NCI-H2196 treated with DMSO at 0.1 percent for 48 hours (cell line): ENCODE measurements around the gene FGF22.
"Not testable (repeated sequence)": the region's sequence is repeated elsewhere in the genome, so short reads cannot be mapped to it uniquely, and the experiment has no call there.

ENCODE experiments used
- DNase-seq: peaks from one replicate; lab custom pipeline; 2025; ENCODE audit not compliant: unreplicated experiment; lab: John Stamatoyannopoulos, UW

FGF22 gene

DNA sequence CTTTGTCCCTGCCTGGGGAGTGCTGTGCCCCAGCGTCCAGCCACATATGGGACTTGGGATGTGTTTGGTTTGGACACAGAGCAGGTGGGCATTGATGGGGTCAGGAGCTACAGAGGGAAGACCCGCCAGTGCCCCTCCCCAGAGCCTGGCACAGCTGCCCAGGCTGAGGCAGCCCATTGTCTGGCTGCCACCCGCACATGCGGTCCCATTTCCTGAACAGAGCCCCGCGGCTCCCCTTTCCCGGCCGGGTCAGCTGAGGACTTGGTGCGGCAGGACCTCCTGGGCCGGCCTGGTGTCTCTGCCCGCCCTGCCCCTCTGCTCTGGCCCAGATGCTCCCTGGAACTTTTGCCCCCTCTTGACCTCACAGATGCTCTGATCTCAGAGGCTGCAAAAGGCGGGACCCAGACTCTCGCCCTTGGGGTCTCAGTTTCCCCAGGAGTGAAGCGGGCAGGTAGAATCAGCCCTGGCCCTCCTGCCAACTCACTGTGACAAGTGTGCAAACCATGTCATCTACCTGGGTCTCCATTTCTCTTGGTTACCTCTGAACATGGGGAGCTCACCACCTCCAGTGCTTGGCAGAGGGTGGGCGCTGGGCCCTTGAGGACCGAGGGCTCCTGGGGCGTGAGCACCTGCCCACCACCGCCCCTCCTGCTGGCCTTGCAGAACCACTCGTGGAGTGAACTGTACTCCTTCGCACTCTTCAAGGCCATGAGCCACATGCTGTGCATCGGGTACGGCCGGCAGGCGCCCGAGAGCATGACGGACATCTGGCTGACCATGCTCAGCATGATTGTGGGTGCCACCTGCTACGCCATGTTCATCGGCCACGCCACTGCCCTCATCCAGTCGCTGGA lies 32.2 kb upstream of the FGF22 start:
- no peak for DNase-seq

DNA sequence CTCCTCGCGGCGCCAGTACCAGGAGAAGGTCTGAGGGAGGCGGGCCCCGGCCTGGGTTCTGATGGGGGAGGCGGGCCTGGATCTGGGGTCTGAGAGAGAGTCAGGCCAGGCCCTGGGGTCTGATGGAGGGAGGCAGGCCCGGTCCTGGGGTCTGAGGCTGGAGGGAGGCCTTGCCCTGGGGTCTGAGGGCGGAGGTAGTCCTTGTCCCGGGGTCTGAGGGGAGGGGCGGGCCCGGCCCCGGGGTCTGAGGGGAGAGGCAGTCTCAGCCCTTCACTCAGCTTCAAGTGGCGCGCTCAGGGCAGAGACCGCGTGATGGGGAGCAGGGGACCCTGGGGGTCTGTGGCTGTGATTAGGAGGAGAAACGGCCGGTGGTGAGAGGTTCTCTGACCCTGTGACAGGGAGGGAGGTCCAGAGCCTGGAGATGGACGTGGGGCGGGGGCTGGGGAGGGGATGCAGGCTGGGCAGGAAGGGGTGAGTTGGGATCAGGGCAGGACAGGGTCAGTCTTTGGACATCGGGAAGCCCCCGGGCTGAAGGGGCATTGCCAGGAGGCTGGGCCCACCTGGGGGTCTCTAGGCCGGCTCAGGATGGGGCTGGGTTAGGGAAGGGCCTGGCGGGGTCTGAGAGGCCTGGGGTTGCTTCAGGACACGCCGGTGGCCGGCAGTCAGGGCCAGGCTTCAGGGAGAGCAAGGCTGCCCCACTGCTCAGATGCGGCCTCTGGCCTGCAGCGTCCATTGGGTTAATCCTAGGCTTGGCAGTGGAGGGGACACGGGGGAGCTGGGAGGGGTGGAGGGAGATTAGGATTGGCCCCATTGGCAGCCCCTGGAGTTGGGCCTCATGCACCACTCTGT lies 31.3 kb upstream of the FGF22 start:
- no peak for DNase-seq

DNA sequence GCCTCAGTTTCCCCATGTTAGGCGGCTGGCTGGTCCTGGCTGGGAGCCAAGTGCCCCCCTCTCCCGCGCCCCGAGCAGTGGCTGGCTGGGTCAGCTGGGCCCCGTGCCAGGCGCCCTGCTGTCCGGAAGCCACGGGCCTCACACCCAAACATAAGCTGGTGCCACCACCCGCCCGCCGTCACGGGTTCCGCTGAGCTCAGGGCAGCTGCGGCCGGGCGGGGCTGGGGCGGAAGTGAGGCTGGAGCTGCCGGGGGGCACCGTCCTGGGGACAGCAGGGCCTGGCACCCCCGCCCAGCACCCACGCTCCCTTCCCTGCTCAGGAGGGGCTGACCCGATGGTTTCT lies 30.7 kb upstream of the FGF22 start:
- no peak for DNase-seq

DNA sequence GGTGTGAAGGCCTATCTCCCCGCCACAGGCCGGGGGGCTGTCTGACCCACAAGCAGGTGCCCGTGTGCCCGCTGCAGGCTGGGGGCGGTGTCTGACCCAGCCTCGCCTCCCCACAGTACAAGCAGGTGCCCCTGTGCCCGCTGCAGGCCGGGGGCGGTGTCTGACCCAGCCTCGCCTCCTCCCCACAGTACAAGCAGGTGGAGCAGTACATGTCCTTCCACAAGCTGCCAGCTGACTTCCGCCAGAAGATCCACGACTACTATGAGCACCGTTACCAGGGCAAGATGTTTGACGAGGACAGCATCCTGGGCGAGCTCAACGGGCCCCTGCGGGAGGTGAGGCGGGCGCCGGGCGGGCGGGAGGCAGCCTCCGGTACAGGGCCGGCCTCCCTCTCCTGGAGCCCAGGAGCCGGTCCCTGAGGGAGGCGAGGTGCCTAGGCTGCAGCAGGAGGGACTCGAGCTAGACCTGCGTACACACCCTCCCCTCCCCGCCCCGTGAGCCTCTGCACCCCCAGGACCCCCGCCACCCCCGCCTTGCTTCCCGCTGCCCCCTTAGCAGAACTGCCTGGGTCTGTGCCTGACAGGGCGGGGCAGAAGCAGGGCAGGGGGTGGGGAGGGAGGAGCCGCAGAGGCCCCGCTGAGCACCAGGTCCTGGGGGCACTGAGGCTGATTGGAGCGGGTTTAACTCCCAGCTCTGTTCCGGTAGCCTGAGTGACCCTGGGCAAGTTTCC lies 29.4 kb upstream of the FGF22 start:
- no peak for DNase-seq

DNA sequence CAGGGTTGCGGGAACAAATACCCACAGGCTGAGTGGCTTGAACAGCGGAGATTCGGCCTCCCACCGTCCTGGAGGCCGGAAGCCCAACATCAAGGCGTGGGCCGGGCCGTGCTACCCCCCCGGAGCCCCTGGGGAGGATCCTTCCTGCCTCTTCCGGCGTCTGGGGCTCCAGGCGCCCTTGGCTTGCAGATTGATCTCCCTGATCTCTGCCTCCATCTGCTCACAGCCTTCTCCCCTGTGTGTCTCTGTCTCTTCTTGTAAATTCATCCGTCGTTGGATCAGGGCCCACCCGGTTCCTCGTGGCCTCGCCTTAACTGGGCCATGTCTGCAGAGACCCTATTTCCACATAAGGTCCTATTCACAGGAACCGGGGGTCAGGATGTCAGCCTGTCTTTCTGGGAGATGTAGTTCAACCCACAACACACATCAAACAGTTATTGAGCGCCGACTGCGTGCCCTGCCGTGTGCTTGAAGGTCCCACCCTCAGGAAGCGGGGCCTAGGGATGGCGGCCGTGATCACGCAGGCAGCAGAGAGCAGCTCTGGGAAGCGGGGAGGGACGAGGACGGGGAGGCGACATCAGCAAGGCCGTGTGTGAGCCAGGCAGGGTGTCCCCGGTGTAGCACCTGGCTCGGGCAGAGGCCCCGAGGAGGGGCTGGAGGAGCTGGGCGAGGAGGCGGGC lies 28.7 kb upstream of the FGF22 start:
- DNase-seq: no peak

DNA sequence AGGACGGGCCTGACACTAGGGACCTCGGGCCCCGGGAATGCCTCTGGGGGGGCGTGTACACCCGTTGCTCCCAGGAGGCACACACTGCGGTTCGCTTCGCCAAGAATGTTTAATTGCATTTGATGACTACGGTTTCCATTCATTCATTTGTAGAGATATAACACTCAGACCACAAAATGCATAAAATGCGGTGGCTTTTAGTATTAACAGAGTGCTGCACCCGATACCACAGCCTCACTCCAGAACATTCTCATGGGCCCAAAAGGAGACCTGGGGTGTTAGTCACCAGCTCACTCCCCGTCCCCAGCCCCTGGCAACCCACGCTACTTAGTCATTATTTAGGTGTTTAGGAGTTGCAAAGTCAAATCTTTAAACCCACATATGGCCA lies 28.2 kb upstream of the FGF22 start:
- DNase-seq: no peak

DNA sequence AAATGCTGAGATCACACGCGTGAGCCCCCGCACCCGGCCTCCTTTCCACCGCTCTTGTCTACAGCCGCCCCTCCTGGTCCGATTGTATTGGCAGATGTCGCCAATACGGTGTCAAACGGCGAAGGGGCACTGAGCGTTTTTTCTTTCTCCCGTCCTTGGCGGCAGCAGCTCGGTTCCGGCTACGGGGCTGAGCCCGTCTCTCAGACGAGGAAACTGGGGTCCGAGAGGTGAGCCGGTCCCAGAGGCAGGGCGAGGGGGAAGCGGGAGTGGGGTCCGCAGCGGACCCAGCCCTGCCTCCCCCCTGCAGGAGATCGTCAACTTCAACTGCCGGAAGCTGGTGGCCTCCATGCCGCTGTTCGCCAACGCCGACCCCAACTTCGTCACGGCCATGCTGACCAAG lies 26.7 kb upstream of the FGF22 start:
- DNase-seq: no peak

DNA sequence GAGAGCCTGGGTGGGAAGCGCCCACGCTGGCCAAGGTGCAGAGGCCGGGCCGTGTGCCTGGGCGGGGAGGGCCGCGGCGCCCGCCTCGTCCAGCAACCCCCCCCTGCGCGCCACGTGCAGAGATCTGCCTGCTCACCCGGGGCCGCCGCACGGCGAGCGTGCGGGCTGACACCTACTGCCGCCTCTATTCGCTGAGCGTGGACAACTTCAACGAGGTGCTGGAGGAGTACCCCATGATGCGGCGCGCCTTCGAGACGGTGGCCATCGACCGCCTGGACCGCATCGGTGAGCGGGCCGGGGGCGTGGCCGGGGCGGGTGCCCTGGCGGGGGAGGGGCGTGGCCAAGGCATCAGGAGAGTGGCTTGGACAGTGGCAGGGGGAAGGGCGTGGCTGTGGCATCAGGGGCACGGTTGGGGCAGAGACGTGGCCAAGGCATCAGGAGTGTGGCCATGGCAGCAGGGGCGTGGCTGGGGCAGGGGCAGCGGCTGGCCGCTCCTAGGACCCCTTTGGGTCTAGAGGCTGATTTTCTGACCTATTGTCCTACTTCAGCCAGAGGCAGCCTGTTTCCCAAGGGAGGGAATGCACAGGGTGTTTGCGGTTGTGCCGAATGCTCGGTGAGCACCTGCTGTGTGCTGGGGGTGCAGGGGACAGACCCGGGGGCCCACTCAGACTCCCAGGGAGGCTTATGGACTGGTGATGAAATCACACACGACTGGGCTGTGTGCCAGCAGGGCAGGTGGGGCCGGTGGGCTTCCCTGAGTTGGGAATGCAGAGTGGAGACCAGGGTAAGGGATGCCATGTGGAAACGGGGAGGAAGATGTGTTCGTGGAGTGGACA lies 25.7 kb upstream of the FGF22 start:
- no peak for DNase-seq

DNA sequence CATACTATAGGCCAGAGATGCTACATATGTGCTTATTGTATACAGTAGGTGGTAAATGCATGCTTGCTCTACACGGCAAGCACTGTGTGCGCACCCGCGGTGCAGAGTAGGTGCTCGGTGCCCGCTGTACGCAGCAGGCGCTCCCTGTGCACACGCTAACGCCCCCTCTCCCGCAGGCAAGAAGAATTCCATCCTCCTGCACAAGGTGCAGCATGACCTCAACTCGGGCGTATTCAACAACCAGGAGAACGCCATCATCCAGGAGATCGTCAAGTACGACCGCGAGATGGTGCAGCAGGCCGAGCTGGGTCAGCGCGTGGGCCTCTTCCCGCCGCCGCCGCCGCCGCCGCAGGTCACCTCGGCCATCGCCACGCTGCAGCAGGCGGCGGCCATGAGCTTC lies 24.1 kb upstream of the FGF22 start:
- no peak for DNase-seq

DNA sequence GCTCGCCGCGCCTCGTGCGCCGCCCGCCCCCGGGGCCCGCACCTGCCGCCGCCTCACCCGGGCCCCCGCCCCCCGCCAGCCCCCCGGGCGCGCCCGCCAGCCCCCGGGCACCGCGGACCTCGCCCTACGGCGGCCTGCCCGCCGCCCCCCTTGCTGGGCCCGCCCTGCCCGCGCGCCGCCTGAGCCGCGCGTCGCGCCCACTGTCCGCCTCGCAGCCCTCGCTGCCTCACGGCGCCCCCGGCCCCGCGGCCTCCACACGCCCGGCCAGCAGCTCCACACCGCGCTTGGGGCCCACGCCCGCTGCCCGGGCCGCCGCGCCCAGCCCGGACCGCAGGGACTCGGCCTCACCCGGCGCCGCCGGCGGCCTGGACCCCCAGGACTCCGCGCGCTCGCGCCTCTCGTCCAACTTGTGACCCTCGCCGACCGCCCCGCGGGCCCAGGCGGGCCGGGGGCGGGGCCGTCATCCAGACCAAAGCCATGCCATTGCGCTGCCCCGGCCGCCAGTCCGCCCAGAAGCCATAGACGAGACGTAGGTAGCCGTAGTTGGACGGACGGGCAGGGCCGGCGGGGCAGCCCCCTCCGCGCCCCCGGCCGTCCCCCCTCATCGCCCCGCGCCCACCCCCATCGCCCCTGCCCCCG lies 23.5 kb upstream of the FGF22 start:
- DNase-seq: no peak

DNA sequence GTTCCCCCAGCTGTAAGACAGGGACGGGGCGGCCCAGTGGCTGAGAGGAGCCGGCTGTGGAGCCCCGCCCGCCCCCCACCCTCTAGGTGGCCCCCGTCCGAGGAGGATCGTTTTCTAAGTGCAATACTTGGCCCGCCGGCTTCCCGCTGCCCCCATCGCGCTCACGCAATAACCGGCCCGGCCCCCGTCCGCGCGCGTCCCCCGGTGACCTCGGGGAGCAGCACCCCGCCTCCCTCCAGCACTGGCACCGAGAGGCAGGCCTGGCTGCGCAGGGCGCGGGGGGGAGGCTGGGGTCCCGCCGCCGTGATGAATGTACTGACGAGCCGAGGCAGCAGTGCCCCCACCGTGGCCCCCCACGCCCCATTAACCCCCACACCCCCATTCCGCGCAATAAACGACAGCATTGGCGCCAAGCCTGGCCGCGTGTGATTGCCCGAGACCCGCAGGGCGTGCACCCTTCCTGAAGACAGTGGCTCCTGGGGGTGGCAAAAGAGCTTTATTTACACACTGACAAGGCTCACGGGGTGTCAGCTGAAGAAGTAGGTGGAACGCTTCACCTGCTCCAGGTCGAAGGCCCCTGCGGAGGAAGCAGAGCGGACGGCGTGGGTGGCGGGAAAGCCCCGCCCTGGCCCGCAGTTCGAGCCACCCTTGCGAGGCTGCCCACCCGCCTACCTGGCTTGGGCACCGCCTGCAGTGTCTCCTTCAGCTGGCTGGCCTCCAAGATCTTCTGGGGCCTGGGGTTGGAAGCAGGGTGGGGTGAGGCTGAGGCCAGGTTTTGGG lies 22.7 kb upstream of the FGF22 start:
- no peak for DNase-seq

DNA sequence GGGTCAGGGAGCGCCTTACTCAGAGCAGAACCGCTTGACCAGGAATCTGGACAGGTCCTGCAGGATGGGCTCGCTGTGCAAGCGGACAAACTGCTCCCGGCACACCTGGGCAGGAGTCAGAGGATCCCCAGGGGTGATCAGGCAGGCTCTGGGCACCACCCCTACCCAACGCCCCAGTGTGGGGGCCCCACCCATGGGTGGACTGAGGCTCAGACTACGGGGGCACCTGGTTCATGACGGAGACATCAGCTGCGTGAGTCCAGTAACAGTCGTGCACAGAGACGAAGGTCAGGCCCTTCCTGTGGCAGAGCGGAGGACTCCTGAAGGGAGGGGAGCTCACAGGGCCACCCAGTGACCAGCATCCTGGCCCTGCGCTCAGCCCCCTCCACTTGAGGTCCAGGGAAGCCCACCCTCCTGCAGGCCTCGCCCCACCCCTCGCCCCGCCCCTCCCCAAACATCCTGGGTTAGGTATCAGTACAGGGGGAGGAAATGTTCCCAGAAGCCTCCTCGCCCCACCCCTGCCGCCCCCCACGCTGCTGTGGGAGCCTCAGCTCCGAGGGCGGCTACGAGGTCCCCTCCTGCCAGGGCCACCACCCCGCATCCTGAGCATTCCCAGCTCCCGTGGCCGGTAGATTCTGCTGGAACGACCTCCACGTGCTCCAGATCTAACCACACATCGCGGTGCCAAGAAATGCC lies 22.0 kb upstream of the FGF22 start:
- DNase-seq: no peak

DNA sequence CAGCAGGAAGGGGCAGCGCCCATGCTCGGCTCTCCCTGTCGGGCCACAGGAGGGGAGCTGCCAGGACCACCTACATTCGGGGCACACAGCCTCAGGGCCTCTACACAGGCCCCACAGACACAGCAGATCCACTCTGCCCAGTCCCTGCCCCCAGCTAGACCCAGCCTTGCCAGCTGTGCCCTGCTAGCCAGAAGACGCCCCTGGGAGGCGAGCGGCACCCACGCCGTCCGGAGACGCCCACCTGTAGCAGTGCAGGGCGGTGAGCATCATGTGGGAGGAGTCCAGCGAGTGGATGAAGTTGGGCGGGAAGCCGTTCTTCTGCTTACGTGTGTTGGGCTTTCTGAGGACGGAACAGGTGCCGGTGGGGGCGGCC lies 21.4 kb upstream of the FGF22 start:
- DNase-seq: no peak

DNA sequence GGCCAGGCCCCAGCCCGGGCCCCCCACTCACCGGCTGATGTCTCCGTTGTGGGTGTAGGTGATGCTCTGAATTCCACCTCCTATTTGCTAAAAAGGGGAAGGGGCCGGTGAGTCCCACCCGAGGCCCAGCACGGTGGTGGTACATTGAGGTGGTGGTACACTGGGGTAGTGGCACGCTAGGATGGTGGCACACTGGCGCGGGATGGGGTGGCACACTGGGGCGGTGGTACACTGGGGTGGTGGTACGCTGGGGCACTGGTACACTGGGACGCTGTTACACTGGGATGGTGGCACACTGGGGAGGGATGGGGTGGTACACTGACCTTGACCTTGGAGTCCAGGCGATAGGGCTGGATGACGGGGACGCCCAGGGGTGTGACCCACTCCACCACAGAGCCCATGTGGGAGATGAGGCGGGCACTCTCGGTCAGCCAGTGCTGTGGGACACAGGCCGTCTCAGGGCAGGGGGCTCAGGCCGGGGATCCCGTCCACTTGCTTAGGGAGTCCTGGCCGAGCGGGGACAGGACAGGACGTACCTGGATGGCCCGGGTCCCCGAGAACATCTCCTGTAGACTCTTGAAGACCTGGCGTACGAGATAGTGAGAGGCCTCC lies 20.9 kb upstream of the FGF22 start:
- DNase-seq: no peak

DNA sequence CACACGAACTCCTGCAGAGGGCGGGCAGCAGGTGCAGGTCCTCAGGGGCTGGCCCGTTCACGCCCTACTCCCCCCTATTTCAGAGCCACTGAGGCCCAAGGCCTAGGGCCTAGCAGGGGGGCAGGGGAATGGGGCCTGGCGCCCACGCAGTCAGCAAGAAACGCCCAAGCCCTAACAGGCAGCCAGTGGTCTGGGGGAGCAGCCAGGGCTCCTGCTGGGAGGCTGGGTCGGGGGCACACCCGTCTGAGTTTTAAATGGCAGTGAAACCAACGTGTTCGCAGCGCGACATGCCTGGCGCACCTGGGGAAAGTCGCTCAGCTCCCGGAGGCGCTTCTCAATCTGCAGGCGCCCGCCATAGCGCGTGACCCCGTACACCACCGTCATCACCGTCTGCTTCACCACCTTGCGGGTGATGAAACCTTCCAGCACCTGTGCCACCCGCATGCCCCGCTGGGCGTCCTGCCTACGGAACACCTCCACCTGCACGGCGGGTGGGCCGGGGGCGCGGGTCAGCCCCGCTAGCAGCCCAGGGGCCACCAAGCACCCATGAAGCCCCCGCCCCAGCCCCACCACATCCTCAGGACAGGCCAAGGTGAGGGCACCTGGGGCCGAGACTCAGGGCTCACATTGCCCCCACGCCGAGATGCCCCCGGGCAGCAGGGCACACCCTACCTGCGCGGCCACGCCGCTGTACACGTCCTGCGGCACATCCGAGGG lies 20.2 kb upstream of the FGF22 start:
- no peak for DNase-seq

DNA sequence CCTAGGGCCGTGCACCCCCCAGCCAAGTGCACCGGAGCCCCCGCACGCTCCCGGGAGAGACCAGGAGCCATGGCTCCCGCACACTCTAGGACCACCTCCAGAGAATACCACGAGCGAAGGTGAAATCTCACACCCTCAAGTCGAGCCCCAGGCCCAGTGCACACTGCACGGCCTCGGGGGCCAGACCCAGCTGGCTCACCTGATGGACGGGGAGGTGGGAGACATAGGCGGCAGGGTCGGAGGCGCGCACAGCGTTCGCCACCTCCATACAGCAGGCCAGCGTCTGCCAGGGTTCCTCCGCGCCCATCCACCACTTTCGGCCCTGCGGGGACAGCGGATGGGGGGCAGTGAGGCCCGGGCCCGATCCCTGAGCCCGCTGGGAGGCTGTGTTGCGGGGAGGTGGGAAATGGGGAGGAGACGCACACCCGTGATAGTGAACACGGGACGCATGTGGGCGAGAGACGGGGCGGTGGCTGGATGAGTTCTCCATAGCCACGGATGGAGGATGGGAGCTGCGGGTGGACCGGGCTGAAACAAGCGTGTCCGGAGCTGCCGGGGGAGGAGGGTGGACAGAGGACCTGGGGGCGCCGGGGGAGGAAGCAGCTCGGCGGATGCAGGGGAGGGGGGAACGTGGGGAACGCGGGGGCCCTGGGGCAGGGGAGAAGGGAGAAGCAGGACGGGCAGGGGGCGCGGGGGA lies 19.4 kb upstream of the FGF22 start:
- no peak for DNase-seq

DNA sequence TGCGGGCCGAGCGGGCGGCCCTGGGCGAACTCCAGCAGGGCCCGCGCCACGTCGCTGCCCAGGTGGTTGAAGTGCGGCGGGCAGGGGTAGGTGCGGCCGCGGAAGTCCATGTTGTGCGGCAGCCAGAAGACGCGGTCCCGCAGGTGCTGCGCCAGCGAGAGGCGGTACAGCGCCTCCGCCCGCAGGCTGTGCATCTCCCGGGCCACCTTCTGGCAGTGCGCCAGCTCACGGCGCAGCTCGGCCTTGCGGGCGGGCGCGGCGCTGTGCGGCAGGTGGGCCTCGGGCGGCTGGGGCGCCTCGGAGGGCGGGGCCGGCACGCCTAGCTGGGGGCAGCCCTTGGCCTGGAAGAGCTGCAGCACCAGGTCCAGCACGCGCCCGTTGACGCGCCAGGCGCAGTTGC lies 18.5 kb upstream of the FGF22 start:
- DNase-seq: not testable (repeated sequence)
